OCI-LY7 (cell line): ENCODE measurements around the gene BCL7C. TPM values are rescaled to one million over a fixed set of nuclear protein-coding genes. Genes with fewer than 3 reads are reported as not detected.

Experiments used
- BruUV-seq: library from RNA; stranded (reverse); fragments of 400-500 nt; replicated peaks from 2 replicates; lab custom pipeline; 2021; lab: Mats Ljungman, UMichigan
- CTCF ChIA-PET: fragments of 300-600 bp; sonication (Branson Sonifier 250); formaldehyde crosslinking; loops from one replicate; lab custom pipeline; 2022; ENCODE audit warnings: antibody characterized with exemption; ENCODE audit not compliant: unreplicated experiment; lab: Charles Lee
- POLR2A ChIA-PET: fragments of 300-600 bp; sonication (Branson Sonifier 250); formaldehyde crosslinking; loops from one replicate; lab custom pipeline; 2022; ENCODE audit warnings: antibody characterized with exemption; lab: Charles Lee
- DNase-seq: peaks from one replicate; pipeline ENCODE4 v3.0.0-alpha.2; 2015; ENCODE audit warnings: low spot score
- H2AFZ ChIP-seq: fragments of 200-600 bp; sonication (generic), shearing (Covaris generic); 2 replicates; pipeline ENCODE4 v1.6.1; 2014; ENCODE audit warnings: mild to moderate bottlenecking, antibody characterized with exemption, low read length, moderate library complexity
- H3K27ac ChIP-seq: fragments of 200-600 bp; sonication (generic); 2 replicates; pipeline ENCODE4 v1.5.1; 2014; ENCODE audit warnings: mixed run types, low read depth, mild to moderate bottlenecking, moderate library complexity, low read length, inconsistent platforms; ENCODE audit not compliant: poor library complexity, severe bottlenecking
- H3K36me3 ChIP-seq: fragments of 200-600 bp; sonication (generic); 2 replicates; pipeline ENCODE4 v1.6.1; 2014; ENCODE audit warnings: mild to moderate bottlenecking, antibody characterized with exemption, low read length, moderate library complexity, mixed read lengths; ENCODE audit not compliant: insufficient read depth
- H3K4me1 ChIP-seq: fragments of 200-600 bp; sonication (generic); 2 replicates; pipeline ENCODE4 v1.5.1; 2014; ENCODE audit warnings: mild to moderate bottlenecking, low read length; ENCODE audit not compliant: insufficient read depth, poor library complexity, severe bottlenecking
- H3K4me2 ChIP-seq: fragments of 200-600 bp; sonication (generic); 2 replicates; pipeline ENCODE4 v1.6.1; 2014; ENCODE audit warnings: mild to moderate bottlenecking, low read length
- H3K4me3 ChIP-seq: fragments of 200-600 bp; sonication (generic); 2 replicates; pipeline ENCODE4 v1.5.1; 2014; ENCODE audit warnings: mild to moderate bottlenecking, low read depth, low read length; ENCODE audit not compliant: poor library complexity, severe bottlenecking
- H3K79me2 ChIP-seq: fragments of 200-600 bp; sonication (generic); 2 replicates; pipeline ENCODE4 v1.6.1; 2016; ENCODE audit warnings: low read depth, mild to moderate bottlenecking, low read length, moderate library complexity, mixed read lengths; ENCODE audit not compliant: insufficient read depth
- H3K9me2 ChIP-seq: fragments of 200-600 bp; sonication (generic); 2 replicates; pipeline ENCODE4 v1.6.1; 2016; ENCODE audit warnings: mild to moderate bottlenecking, low read length, mixed read lengths; ENCODE audit not compliant: insufficient read depth
- H3K9me3 ChIP-seq: fragments of 200-600 bp; sonication (generic); 2 replicates; pipeline ENCODE4 v1.6.1; 2014; ENCODE audit warnings: mild to moderate bottlenecking, mixed run types, low read length, mixed read lengths
- H4K20me1 ChIP-seq: fragments of 200-600 bp; sonication (generic); 2 replicates; pipeline ENCODE4 v1.6.1; 2014; ENCODE audit warnings: mild to moderate bottlenecking, antibody characterized with exemption, low read length, moderate library complexity, mixed read lengths; ENCODE audit not compliant: insufficient read depth
- EZH2phosphoT487 ChIP-seq: fragments of 200-600 bp; sonication (generic); IDR thresholded peaks from 2 replicates; pipeline ENCODE4 v1.6.1; 2018; ENCODE audit warnings: low read depth, borderline replicate concordance, mild to moderate bottlenecking, mixed run types, antibody characterized with exemption, low read length, moderate library complexity, mixed read lengths
- intact Hi-C: fragments of 100-400 bp; cut with micrococcal nuclease; formaldehyde crosslinking; loops from one replicate; pipeline ENCODE4 v1.10.0; 2022; ENCODE audit not compliant: unreplicated experiment
- total RNA-seq, 2 experiments: library from RNA; depleted of rRNA in 1 of 2; stranded (reverse); fragments of >200 nt in 1 of 2; shearing (Covaris generic) in 1 of 2; gene quantifications; 2 replicates each; pipeline ENCODE4 v1.2.3, GENCODE V29; 2014 to 2022
- TF ChIP-seq, protein P1 (sequence below): fragments of 200-600 bp; sonication (generic); conservative IDR thresholded peaks from 2 replicates; pipeline ENCODE4 v1.5.1; 2014; ENCODE audit warnings: mild to moderate bottlenecking, antibody characterized with exemption, low read length, moderate library complexity, mixed read lengths

The BCL7C gene
- total RNA-seq, 2 experiments from 2014 or later, result 11.0 to 17.8 TPM

GRCh38 chr16:30875871-30876801 lies 17.7 kb downstream of the BCL7C start:
- POLR2A ChIA-PET, result interaction anchor here (1.5 to 1.6 kb wide), 2 partner anchors 17 to 25 kb away, joined by 3 to 4 read pairs; partner anchors contain the start of gene BCL7C
- Histone ChIP-seq H3K4me3 (peak overlapping the region; percentile 89), H3K27ac (peak overlapping the region; percentile 78), H3K4me2 (peak overlapping the region; percentile 97), H3K9me3 (no peaks in the 10 kb centered on the region), H3K4me1 (peaks cover 34% of the 10 kb centered on the region), H3K36me3 (peaks cover 8% of the 10 kb centered on the region), H3K9me2 (no peaks in the 10 kb centered on the region), H2AFZ (peak overlapping the region; percentile 53; the same call in 1 of the 2 replicates), H3K79me2 (peaks cover 19% of the 10 kb centered on the region; the same call in 1 of the 2 replicates), H4K20me1 (no peaks in the 10 kb centered on the region)
- no TSS peak for BruUV-seq
- intact Hi-C loops, result loop anchor here (1.0 kb wide), 2 partner anchors 32 to 46 kb away; no protein-coding TSS in a partner anchor
- CTCF ChIA-PET, result interaction anchor here (1.4 kb wide), 1 partner anchor 62 kb away, joined by 3 read pairs; no protein-coding TSS in a partner anchor
- TF ChIP-seq, protein P1, sequence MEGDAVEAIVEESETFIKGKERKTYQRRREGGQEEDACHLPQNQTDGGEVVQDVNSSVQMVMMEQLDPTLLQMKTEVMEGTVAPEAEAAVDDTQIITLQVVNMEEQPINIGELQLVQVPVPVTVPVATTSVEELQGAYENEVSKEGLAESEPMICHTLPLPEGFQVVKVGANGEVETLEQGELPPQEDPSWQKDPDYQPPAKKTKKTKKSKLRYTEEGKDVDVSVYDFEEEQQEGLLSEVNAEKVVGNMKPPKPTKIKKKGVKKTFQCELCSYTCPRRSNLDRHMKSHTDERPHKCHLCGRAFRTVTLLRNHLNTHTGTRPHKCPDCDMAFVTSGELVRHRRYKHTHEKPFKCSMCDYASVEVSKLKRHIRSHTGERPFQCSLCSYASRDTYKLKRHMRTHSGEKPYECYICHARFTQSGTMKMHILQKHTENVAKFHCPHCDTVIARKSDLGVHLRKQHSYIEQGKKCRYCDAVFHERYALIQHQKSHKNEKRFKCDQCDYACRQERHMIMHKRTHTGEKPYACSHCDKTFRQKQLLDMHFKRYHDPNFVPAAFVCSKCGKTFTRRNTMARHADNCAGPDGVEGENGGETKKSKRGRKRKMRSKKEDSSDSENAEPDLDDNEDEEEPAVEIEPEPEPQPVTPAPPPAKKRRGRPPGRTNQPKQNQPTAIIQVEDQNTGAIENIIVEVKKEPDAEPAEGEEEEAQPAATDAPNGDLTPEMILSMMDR, result peak; percentile 31; the same call in 1 of the 2 replicates
- TF ChIP-seq EZH2phosphoT487, result no peak
- peak; percentile 80 for DNase-seq

- TF ChIP-seq EZH2phosphoT487, result no peak
- TF ChIP-seq, protein P1, result 0 out of 2 replicates have a peak, but pooled peaks have one; percentile 27
- peaks cover 8% of the 10 kb centered on the region for H3K36me3 ChIP-seq
- DNase-seq, result peak; percentile 95
- ChIA-PET POLR2A (interaction anchor here (0.9 to 1.5 kb wide), 5 partner anchors 22 to 31 kb away, joined by 3 to 4 read pairs (median 3); no protein-coding TSS in a partner anchor), CTCF (interaction anchor here (1.4 kb wide), 1 partner anchor 61 kb away, joined by 3 read pairs; no protein-coding TSS in a partner anchor)
- H3K79me2 ChIP-seq, result peaks cover 19% of the 10 kb centered on the region; the same call in 1 of the 2 replicates
- H3K4me2 ChIP-seq, result peak overlapping the region; percentile 97
- peaks cover 34% of the 10 kb centered on the region for H3K4me1 ChIP-seq
- H2AFZ ChIP-seq, result peak overlapping the region; percentile 59; the same call in 1 of the 2 replicates
- H4K20me1 ChIP-seq, result no peaks in the 10 kb centered on the region
- H3K4me3 ChIP-seq, result peak overlapping the region; percentile 89
- BruUV-seq, result TSS peak; percentile 75
- no peaks in the 10 kb centered on the region for H3K9me3 ChIP-seq
- peak overlapping the region; percentile 78 for H3K27ac ChIP-seq
- no peaks in the 10 kb centered on the region for H3K9me2 ChIP-seq
- intact Hi-C loops, result loop anchor here (1.0 kb wide), 2 partner anchors 31 to 47 kb away; no protein-coding TSS in a partner anchor
These were observed 18.8 kb downstream of the BCL7C start for GRCh38 chr16:30874821-30875717.
